Karpas-422 (cell line): ENCODE measurements around the gene ENTR1. TPM values are rescaled to one million over a fixed set of nuclear protein-coding genes. Genes with fewer than 3 reads are reported as not detected.
A peak's percentile ranks its signal among the peaks of the same experiment; 100 is the strongest.

Experiments
- DNase-seq: peaks from one replicate; pipeline ENCODE4 v3.0.0-alpha.2; 2015
- H2AFZ ChIP-seq: fragments of 200-600 bp; sonication (generic); 2 replicates; pipeline ENCODE4 v1.6.1; 2014; ENCODE audit warnings: antibody characterized with exemption, low read length, mixed read lengths
- H3K27ac ChIP-seq: fragments of 200-600 bp; sonication (generic); 2 replicates; pipeline ENCODE4 v1.5.1; 2014; ENCODE audit warnings: mild to moderate bottlenecking, low read length, moderate library complexity
- H3K27me3 ChIP-seq: fragments of 200-600 bp; sonication (generic); 2 replicates; pipeline ENCODE4 v1.6.1; 2014; ENCODE audit warnings: low read length, mixed read lengths
- H3K36me3 ChIP-seq: fragments of 200-600 bp; sonication (generic); 2 replicates; pipeline ENCODE4 v1.6.1; 2014; ENCODE audit warnings: low read length, mixed read lengths; ENCODE audit not compliant: insufficient read depth
- H3K4me1 ChIP-seq: fragments of 200-600 bp; sonication (generic); 2 replicates; pipeline ENCODE4 v1.6.1; 2014; ENCODE audit warnings: mild to moderate bottlenecking, low read length, mixed read lengths
- H3K4me2 ChIP-seq: fragments of 200-600 bp; sonication (generic); 2 replicates; pipeline ENCODE4 v1.6.1; 2014; ENCODE audit warnings: low read length, low read depth, mild to moderate bottlenecking; ENCODE audit not compliant: poor library complexity, severe bottlenecking
- H3K4me3 ChIP-seq: fragments of 200-600 bp; sonication (generic); 2 replicates; pipeline ENCODE4 v1.5.1; 2014; ENCODE audit warnings: mild to moderate bottlenecking, antibody characterized with exemption, low read length, mixed read lengths
- H3K79me2 ChIP-seq: fragments of 200-600 bp; sonication (generic); 2 replicates; pipeline ENCODE4 v1.6.1; 2014; ENCODE audit warnings: mild to moderate bottlenecking, low read length, mixed read lengths
- H3K9ac ChIP-seq: fragments of 200-600 bp; sonication (generic); 2 replicates; pipeline ENCODE4 v1.6.0; 2014; ENCODE audit warnings: low read length
- H3K9me2 ChIP-seq: fragments of 200-600 bp; sonication (generic), shearing (Covaris generic); replicated peaks from 2 replicates; pipeline ENCODE4 v1.6.0; 2014; ENCODE audit warnings: mild to moderate bottlenecking, low read length, moderate library complexity; ENCODE audit not compliant: insufficient read depth
- H3K9me3 ChIP-seq: fragments of 300-700, 200-600 bp; sonication (generic); 2 replicates; pipeline ENCODE4 v1.6.1; 2014; ENCODE audit warnings: low read length, mixed read lengths
- H4K20me1 ChIP-seq: fragments of 200-600 bp; sonication (generic); 2 replicates; pipeline ENCODE4 v1.6.1; 2014; ENCODE audit warnings: mild to moderate bottlenecking, antibody characterized with exemption, low read length, low read depth; ENCODE audit not compliant: insufficient read depth
- total RNA-seq: library from RNA; depleted of rRNA; stranded (reverse); fragments of >200 nt; shearing (Covaris generic); gene quantifications from 2 replicates; pipeline ENCODE4 v1.2.3, GENCODE V29; 2014; ENCODE audit warnings: low replicate concordance; rRNA removed

ENTR1 gene
- 65.5 and 116 TPM in 2 replicates for total RNA-seq

- Histone ChIP-seq H3K9me2 (no peaks in the 10 kb centered on the region), H3K9me3 (no peaks in the 10 kb centered on the region), H3K36me3 (peaks cover 29% of the 10 kb centered on the region; the same call in 1 of the 2 replicates), H4K20me1 (peaks cover 14% of the 10 kb centered on the region; the same call in 1 of the 2 replicates), H3K4me1 (peaks cover 29% of the 10 kb centered on the region), H3K9ac (peak within 1 kb of the TSS; percentile 94), H3K4me3 (peak within 1 kb of the TSS; percentile 90), H3K27ac (peak within 1 kb of the TSS; percentile 69), H3K79me2 (peaks cover 59% of the 10 kb centered on the region), H3K27me3 (no peaks in the 10 kb centered on the region), H2AFZ (no peak within 1 kb of the TSS), H3K4me2 (peak within 1 kb of the TSS; percentile 93)
- peak; percentile 98 for DNase-seq
These were observed at the start of gene ENTR1, which contains the start of gene PMPCA for GRCh38 chr9:136410500-136411287. TSS of gene ENTR1 (minus strand) at chr9:136410614. CDS start at chr9:136410397, 217 bp downstream. TSS of gene PMPCA (plus strand) at chr9:136410658. CDS start at chr9:136410669, 11 bp downstream.

GRCh38 chr9:136459425-136459824 lies 49.0 kb upstream of the ENTR1 start:
- Histone ChIP-seq H3K9me3 (no peaks in the 10 kb centered on the region), H3K79me2 (no peaks in the 10 kb centered on the region), H3K27ac (no peak overlapping the region), H3K4me3 (no peak overlapping the region), H3K9ac (no peak overlapping the region), H3K4me2 (no peak overlapping the region), H2AFZ (no peak overlapping the region), H4K20me1 (no peaks in the 10 kb centered on the region), H3K9me2 (no peaks in the 10 kb centered on the region), H3K4me1 (no peaks in the 10 kb centered on the region), H3K36me3 (peaks cover 17% of the 10 kb centered on the region), H3K27me3 (no peaks in the 10 kb centered on the region)
- no peak for DNase-seq

GRCh38 chr9:136457326-136457725 lies 46.9 kb upstream of the ENTR1 start:
- H2AFZ ChIP-seq: no peak overlapping the region
- H3K4me3 ChIP-seq: no peak overlapping the region
- no peak overlapping the region for H3K4me2 ChIP-seq
- H3K79me2 ChIP-seq: no peaks in the 10 kb centered on the region
- no peak overlapping the region for H3K9ac ChIP-seq
- no peak overlapping the region for H3K27ac ChIP-seq
- no peak for DNase-seq
- no peaks in the 10 kb centered on the region for H3K27me3 ChIP-seq
- no peaks in the 10 kb centered on the region for H3K9me2 ChIP-seq
- no peaks in the 10 kb centered on the region for H3K4me1 ChIP-seq
- no peaks in the 10 kb centered on the region for H4K20me1 ChIP-seq
- no peaks in the 10 kb centered on the region for H3K9me3 ChIP-seq
- H3K36me3 ChIP-seq: peaks cover 13% of the 10 kb centered on the region

- H3K4me1 ChIP-seq: no peaks in the 10 kb centered on the region
- no peak overlapping the region for H3K4me2 ChIP-seq
- no peak overlapping the region for H3K27ac ChIP-seq
- H3K4me3 ChIP-seq: no peak overlapping the region
- no peaks in the 10 kb centered on the region for H4K20me1 ChIP-seq
- no peak for DNase-seq
- no peak overlapping the region for H3K9ac ChIP-seq
- H3K36me3 ChIP-seq: peaks cover 15% of the 10 kb centered on the region
- H2AFZ ChIP-seq: no peak overlapping the region
- no peaks in the 10 kb centered on the region for H3K9me3 ChIP-seq
- H3K79me2 ChIP-seq: no peaks in the 10 kb centered on the region
- no peaks in the 10 kb centered on the region for H3K27me3 ChIP-seq
- H3K9me2 ChIP-seq: no peaks in the 10 kb centered on the region
These were observed 45.8 kb upstream of the ENTR1 start for GRCh38 chr9:136456258-136456657.

GRCh38 chr9:136455043-136456002 lies 44.9 kb upstream of the ENTR1 start:
- Histone ChIP-seq H4K20me1 (no peaks in the 10 kb centered on the region), H3K36me3 (peaks cover 12% of the 10 kb centered on the region)

GRCh38 chr9:136454026-136454796 lies 43.8 kb upstream of the ENTR1 start:
- no peak for DNase-seq
- peaks cover 5% of the 10 kb centered on the region; the same call in 1 of the 2 replicates for H3K36me3 ChIP-seq
- H3K79me2 ChIP-seq: no peaks in the 10 kb centered on the region
- no peaks in the 10 kb centered on the region for H3K9me3 ChIP-seq
- H3K9ac ChIP-seq: no peak overlapping the region
- no peaks in the 10 kb centered on the region for H3K4me1 ChIP-seq
- no peak overlapping the region for H3K27ac ChIP-seq
- no peaks in the 10 kb centered on the region for H3K27me3 ChIP-seq
- H3K4me2 ChIP-seq: no peak overlapping the region
- H4K20me1 ChIP-seq: no peaks in the 10 kb centered on the region
- H2AFZ ChIP-seq: no peak overlapping the region
- no peak overlapping the region for H3K4me3 ChIP-seq
- no peaks in the 10 kb centered on the region for H3K9me2 ChIP-seq

More at GRCh38 chr9:136455043-136456002, 44.9 kb upstream of the ENTR1 start:
- H3K4me2 ChIP-seq: no peak overlapping the region
- H3K9ac ChIP-seq: no peak overlapping the region
- H3K4me1 ChIP-seq: no peaks in the 10 kb centered on the region
- no peaks in the 10 kb centered on the region for H3K79me2 ChIP-seq
- H2AFZ ChIP-seq: no peak overlapping the region
- H3K27me3 ChIP-seq: no peaks in the 10 kb centered on the region
- no peak overlapping the region for H3K4me3 ChIP-seq
- H3K9me2 ChIP-seq: no peaks in the 10 kb centered on the region
- no peaks in the 10 kb centered on the region for H3K9me3 ChIP-seq
- H3K27ac ChIP-seq: no peak overlapping the region
- no peak for DNase-seq

- no peaks in the 10 kb centered on the region for H3K4me1 ChIP-seq
- no peaks in the 10 kb centered on the region for H4K20me1 ChIP-seq
These were observed 42.9 kb upstream of the ENTR1 start for GRCh38 chr9:136453326-136453725.

More at GRCh38 chr9:136453326-136453725, 42.9 kb upstream of the ENTR1 start:
- Histone ChIP-seq H3K27ac (no peak overlapping the region), H3K4me3 (no peak overlapping the region), H3K9me3 (no peaks in the 10 kb centered on the region), H3K4me2 (no peak overlapping the region), H3K9ac (no peak overlapping the region), H3K79me2 (no peaks in the 10 kb centered on the region), H2AFZ (no peak overlapping the region), H3K27me3 (no peaks in the 10 kb centered on the region), H3K36me3 (peaks cover 2% of the 10 kb centered on the region; the same call in 1 of the 2 replicates), H3K9me2 (no peaks in the 10 kb centered on the region)
- no peak for DNase-seq
